Stromal cell of bone marrow (primary cell): Measurements from ENCODE around the gene ITGA8.
"Not testable (repeated sequence)": the region's sequence is repeated elsewhere in the genome, so short reads cannot be mapped to it uniquely, and the experiment has no call there.

Experiments used
- DNase-seq: peaks from one replicate; pipeline ENCODE4 v3.0.0-alpha.2; 2012; ENCODE audit warnings: low read depth

The ITGA8 gene

GRCh38 chr10:15609246-15609645, 110.5 kb downstream of the ITGA8 start:
- DNase-seq, result no peak

- DNase-seq, result no peak
These were observed 113.3 kb downstream of the ITGA8 start for GRCh38 chr10:15606377-15606776.

GRCh38 chr10:15605740-15606369, 113.9 kb downstream of the ITGA8 start:
- no peak for DNase-seq

GRCh38 chr10:15603446-15604011, 116.2 kb downstream of the ITGA8 start:
- DNase-seq, result no peak

GRCh38 chr10:15601819-15602218, 117.9 kb downstream of the ITGA8 start:
- DNase-seq, result no peak

GRCh38 chr10:15595260-15595659, 124.5 kb downstream of the ITGA8 start:
- DNase-seq, result no peak

GRCh38 chr10:15591937-15592336, 127.8 kb downstream of the ITGA8 start:
- DNase-seq, result no peak

- DNase-seq, result no peak
These were observed 128.3 kb downstream of the ITGA8 start for GRCh38 chr10:15591431-15591830.

GRCh38 chr10:15588635-15589508, 130.8 kb downstream of the ITGA8 start:
- DNase-seq, result no peak

GRCh38 chr10:15588151-15588550, 131.6 kb downstream of the ITGA8 start:
- DNase-seq, result no peak

- no peak for DNase-seq
These were observed 132.5 kb downstream of the ITGA8 start for GRCh38 chr10:15587271-15587670.

- DNase-seq, result peak; percentile 31
These were observed 134.4 kb downstream of the ITGA8 start for GRCh38 chr10:15585303-15585715.

GRCh38 chr10:15582972-15583371, 136.8 kb downstream of the ITGA8 start:
- DNase-seq, result not testable (repeated sequence)

GRCh38 chr10:15579605-15580004, 140.1 kb downstream of the ITGA8 start:
- peak; percentile 21 for DNase-seq

GRCh38 chr10:15572531-15573045, 147.1 kb downstream of the ITGA8 start:
- DNase-seq, result no peak

GRCh38 chr10:15571575-15571974, 148.1 kb downstream of the ITGA8 start:
- no peak for DNase-seq

GRCh38 chr10:15570738-15571339, 148.9 kb downstream of the ITGA8 start:
- DNase-seq, result no peak

- DNase-seq, result no peak
These were observed 151.8 kb downstream of the ITGA8 start for GRCh38 chr10:15567952-15568351.

- DNase-seq, result no peak
These were observed 156.5 kb downstream of the ITGA8 start for GRCh38 chr10:15563246-15563645.

GRCh38 chr10:15562578-15562977, 157.1 kb downstream of the ITGA8 start:
- DNase-seq, result no peak

- DNase-seq, result no peak
These were observed 157.6 kb downstream of the ITGA8 start for GRCh38 chr10:15562116-15562515.

GRCh38 chr10:15558136-15558535, 161.6 kb downstream of the ITGA8 start:
- DNase-seq, result peak; percentile 57
